Stimulated activated CD8-positive, alpha-beta memory T cell treated with anti-CD3 and anti-CD28 coated beads, Interleukin-2, amount 100 ng/mL, for 1 hour (primary cell): ENCODE results near the gene NCS1.
"Not testable (repeated sequence)": the region's sequence is repeated elsewhere in the genome, so short reads cannot be mapped to it uniquely, and the experiment has no call there.

Source experiments
- DNase-seq, 2 donors: peaks; one replicate each; pipeline ENCODE4 v3.0.0-alpha.2; 2020; ENCODE audit warnings: low read depth in 2 of 2

Gene NCS1

DNA sequence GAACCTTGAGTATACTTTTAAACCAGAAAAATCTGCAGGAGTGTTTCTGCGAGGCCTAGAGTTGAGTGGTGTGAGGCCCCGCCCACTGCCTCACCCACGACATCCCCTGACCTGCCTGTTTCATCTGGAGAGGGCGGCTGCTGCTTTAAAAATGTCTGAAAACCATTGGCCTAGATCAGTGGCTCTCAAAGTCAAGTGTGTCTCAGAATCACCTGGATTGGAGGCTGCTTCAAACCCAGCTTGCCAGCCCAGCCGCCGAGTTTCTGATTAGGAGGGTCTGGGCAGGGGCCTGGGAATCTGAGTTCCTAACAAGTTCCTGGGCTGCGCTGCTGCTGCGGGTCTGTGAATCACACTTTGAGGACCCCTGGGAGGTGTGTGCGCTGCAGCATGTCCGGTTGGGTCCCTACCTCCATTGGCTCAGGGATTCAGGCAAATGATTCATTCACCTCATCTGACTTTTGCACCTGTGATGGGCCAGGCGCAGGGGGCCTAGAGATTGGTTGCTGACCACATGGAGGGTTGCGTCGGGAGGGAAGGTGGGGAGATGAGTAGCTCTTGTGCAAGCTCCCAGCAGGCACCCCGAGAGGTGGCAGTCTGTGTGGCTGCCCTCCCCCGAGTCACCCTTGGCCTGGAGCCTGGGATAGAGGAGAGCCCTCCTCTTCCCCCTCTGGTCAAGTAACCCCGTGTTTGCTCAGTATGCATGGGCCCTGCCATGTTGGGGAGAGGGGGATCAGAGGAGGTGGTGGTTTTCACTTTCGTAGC lies 65.7 kb downstream of the NCS1 start:
- DNase-seq = no peak

DNA sequence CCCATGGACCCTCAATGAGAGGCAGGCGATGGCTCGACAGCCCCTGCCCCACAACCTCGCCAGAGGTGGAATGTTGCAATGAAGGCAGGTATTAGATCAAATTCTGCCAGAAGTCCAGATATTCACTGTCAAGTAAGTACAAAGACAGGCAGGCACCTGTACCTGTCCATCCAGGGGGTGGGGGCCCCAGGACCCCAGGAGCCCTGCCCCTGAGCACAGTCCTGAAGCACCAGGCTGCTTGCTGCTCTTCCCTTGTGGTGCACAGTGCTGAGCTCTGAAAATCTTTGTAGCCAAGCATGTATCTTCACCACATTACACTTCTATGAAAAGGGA lies 67.1 kb downstream of the NCS1 start:
- no peak for DNase-seq

GRCh38 chr9:130239741-130240241 lies 67.6 kb downstream of the NCS1 start:
- no peak for DNase-seq

- DNase-seq = no peak
Measured at GRCh38 chr9:130240410-130241197, 68.4 kb downstream of the NCS1 start.

DNA sequence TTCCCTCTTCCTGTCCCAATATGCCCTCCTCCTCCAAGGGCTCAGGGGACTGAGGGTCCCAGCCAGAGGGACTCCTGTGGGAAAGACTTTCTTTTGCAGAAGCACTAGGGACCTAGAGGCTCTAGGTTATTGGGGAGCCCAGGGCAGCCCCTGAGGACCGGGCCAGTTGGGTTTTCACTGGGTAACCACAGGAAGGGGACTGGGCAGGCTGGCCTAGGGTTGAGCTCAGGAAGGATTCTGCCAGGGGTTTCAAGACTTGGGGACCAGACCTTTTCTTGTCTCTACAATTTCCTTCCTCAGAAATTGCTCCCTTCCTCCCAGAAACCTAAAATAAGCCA lies 69.0 kb downstream of the NCS1 start:
- no peak for DNase-seq

DNA sequence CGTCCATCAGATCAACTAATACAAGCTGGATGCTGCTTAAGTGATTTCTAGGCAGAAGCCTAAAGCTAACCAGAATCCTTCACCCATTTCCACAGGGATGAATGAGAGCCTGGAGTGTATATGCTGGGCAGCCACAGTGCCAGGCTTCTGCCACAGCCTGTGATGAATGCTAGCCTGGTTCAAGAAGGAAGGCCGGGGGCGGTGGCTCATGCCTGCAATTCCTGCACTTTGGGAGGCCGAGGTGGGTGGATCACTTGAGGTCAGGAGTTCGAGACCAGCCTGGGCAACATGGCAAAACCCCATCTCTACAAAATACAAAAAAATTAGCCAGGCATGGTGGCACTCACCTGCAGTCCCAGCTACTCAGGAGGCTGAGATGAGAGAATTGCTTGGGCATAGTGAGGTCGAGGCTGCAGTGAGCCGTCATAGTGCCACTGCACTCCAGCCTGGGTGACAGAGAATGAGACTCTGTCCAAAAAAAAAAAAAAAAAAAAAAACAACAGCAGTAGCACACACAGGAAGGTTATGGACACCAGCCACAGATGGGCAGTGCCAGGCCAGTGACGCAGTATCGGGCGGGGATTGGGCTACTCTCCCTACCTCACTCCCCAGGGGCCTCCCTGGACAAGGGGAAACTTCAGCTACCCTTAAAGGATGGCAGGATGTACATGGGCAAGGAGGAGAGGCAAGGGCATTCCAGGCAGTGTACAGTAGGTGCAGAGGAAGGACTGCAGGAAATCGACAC lies 70.2 kb downstream of the NCS1 start:
- DNase-seq = no peak

GRCh38 chr9:130243015-130243881 lies 71.0 kb downstream of the NCS1 start:
- DNase-seq = peak; percentile 63 to 68

GRCh38 chr9:130243882-130244170 lies 71.6 kb downstream of the NCS1 start:
- no peak for DNase-seq

DNA sequence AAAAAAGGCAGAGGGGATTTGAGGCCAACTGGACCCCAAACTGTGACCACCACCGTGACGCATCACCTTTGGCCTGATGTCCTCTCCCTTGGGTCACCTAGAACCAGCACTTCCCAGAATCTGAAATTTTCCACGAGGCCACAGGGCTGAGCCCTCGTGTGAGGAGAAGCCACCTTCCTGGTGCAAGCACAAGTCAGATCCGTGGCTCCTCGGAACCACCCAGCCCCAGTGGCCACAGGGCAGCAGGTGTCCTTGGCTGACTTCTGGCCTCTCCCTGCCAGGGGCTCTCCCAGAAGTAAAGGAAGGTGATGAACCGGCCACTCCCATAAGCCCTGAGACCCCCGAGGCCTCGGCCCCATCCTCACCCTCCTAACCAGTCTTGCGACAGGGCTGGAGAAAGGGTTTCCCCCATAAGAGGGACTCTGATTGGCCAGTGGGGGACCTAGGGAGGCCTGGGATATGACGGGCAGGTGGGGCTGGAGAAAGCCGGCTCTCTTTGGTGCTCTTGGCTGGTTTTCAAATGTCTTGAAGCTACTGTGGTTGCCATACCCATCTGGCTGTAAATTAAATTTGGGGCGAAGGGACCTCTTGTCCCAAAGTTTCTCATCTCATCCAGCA lies 72.5 kb downstream of the NCS1 start:
- no peak for DNase-seq

- no peak for DNase-seq
Measured at GRCh38 chr9:130245474-130245873, 73.3 kb downstream of the NCS1 start.

- no peak for DNase-seq
Measured at GRCh38 chr9:130246126-130246525, 73.9 kb downstream of the NCS1 start.

DNA sequence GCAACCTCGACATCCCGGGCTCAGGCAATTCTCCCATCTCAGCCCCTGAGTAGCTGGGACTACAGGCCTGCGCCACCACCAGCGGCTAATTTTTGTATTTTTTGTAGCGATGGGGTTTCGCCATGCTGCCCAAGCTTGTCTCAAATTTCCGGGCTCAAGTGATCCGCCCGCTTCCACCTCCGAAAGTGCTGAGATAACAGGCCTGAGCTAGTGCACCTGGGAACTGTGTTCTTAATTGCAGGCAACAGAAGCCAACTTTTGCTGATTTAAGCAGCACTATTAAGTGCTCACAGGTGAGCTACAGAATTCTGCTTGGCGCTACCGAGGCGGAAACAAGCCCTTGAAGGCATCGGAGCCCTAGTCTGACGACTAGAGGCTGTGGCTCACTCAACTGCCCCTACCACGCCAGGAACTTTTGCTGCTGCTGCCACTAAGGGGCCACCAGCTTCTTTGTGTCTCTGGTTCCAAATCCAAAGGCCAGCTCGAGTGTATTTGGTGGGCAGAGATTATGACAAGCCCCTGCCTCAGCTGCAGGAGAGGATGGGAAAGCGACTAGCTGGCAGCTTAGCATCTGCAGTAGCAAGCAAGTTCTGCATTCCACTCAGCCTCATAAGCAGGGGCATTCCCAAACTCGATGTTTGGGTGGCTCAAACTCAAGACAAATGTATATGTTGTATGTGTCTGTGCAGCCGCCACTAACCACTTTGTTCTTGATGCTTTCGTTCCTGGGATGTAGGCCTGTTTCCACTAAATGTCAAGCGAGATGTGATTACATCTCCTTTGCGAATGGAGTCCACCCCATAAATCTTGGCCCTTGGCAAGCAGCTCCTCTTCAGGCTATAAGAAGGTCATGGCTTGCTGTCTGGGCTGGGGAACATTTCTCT lies 82.8 kb downstream of the NCS1 start:
- no peak for DNase-seq

GRCh38 chr9:130255631-130256134 lies 83.5 kb downstream of the NCS1 start:
- no peak for DNase-seq

DNA sequence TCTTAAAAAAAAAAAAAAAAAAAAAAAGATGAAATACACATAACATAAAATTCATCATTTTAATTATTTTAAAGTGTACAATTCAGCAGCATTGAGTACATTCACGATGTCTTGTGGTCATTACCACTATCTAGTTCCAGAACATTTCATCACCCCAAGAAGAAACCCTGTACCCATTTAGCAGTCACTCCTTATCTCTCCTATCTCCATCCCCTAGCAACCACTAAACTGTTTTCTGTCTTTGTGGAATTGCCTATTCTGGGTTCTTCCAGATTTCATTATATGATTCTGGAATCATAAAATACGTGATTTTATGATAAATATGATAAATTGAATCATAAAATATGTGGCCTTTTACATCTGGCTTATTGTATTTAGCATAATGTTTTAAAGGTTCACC lies 84.4 kb downstream of the NCS1 start:
- DNase-seq = no peak

DNA sequence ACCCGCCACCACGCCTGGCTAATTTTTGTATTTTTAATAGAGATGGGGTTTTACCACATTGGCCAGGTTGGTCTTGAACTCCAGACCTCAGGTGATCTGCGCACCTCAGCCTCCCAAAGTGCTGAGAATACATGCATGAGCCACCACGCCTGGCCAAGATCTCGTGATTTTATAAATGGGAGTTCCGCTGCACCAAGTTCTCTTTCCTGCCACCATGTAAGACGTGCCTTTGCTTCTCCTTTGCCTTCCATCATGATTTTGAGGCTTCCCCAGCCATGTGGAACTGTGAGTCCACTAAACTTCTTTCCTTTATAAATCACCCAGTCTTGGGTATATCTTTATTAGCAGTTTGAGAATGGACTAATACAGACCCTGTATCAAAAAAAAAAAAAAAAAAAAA lies 85.9 kb downstream of the NCS1 start:
- not testable (repeated sequence) for DNase-seq

DNA sequence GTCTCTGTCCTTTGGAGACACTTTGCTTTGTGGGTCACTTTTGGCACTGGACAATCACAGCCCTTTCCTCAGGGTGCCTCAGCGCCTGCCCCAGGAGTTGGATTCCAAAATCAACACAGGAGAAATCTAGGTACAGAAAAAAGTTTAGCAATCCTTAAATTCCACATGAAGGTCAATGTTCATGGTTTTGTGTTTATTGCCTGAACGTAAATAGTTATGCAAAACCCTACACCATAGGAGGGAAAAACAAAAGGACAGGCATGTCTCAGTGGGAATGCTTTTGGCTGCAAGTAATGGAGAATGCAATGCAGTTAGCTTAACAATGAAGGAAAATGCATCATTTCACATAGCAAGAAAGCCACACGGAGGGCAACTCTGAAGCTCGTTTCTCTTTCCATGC lies 86.8 kb downstream of the NCS1 start:
- DNase-seq = no peak

DNA sequence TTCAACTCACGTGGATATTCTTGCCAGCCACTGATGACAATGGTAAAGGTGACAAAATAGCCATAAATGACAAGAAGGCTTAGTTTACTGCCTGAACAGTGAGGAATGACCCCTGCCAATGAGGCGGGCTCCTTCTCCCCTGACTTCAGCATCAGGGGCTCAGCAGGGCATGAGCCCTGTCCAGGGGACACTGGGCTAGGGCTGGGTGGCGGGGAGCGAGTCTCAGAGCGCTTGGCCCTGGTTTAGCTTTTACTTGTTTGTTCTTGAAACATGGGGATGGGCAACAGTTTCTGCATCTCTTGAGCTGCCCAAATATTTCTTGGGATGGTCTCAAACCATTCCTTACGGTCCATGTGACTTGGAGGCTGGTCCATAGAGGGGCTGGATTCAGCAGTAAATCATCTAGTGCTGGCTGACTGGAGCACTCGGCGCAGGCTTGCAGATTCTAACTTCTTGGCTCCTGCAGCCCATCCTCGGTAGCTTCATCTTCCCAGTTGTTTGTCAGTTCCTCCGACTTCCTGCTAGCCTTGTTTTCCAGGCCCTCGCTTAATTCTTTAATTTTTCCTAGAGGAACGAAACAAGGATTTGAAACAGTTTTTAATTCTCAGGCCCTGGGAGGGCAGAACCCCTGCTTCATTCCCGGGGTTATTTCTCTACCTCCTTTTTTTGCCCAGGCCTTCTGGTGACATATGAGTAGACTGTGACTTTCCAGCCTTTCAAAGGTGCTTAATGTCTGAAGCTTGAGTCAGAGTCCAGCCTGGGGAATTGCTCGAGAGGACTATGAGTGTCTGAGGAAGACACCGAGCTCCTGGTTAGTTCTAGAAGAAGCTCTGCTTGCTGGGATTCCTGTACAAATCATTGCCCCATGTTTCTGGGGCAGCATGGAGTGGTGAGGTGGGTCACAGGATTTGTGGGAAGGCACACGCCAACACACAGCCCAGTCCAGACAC lies 88.9 kb downstream of the NCS1 start:
- DNase-seq = no peak

DNA sequence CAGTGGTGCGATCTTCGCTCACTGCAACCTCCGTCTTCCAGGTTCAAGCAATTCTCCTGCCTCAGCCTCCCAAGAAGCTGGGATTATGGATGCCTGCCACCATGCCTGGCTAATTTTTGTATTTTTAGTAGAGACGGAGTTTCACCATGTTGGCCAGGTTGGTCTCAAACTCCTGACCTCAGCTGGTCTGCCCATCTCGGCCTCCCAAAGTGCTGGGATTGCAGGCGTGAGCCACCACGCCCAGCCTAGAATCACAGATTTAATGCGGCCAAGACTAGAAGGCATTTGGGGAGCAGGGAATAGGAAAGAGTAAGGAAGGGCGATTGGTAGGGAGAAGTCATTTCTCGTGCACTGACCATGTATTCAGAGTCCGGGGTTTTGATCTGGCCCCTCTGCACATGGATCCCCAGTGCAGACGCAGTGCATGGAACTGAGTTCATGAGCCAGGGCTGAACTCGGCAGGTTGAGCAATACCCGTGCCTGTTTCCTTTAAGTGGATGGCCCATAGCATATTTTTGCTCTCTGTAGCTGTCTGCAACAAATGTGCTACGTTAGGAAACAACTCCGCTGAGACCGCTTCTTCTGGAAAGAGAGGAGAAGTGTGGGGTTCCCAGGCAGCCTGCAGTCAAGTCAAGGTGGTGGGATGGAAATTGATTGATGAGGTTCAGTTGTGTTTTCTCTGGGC lies 90.0 kb downstream of the NCS1 start:
- no peak for DNase-seq
